Endothelial cell of umbilical vein (primary cell): ENCODE measurements around the gene THSD7B. TPM values are rescaled to one million over a fixed set of nuclear protein-coding genes. Genes with fewer than 3 reads are reported as not detected.

Experiments
- BruUV-seq: library from RNA; stranded (reverse); fragments of 400-500 nt; replicated peaks from 2 replicates; lab custom pipeline; 2021; lab: Mats Ljungman, UMichigan
- CTCF ChIA-PET: fragments of 300-600, 350-600 bp; sonication (Branson Sonifier 250); formaldehyde crosslinking; loops from one replicate; lab custom pipeline; 2021; ENCODE audit warnings: antibody characterized with exemption, inconsistent platforms; lab: Charles Lee
- POLR2A ChIA-PET: fragments of 300-600, 350-600 bp; sonication (Branson Sonifier 250); formaldehyde crosslinking; loops from one replicate; lab custom pipeline; 2021; ENCODE audit warnings: antibody characterized with exemption, inconsistent platforms; lab: Charles Lee
- DNase-seq: peaks from one replicate; pipeline ENCODE4 v3.0.0-alpha.2; 2011; ENCODE audit warnings: low read depth, low spot score
- FAIRE-seq: peaks from 2 replicates; lab custom pipeline; 2011; peaks lifted over from hg19 to GRCh38; lab: Jason Lieb, UNC
- H2AFZ ChIP-seq: 2 replicates; pipeline ENCODE4 v1.6.0; 2012; ENCODE audit warnings: low read depth, low read length, control low read depth, inconsistent platforms
- H3K27ac ChIP-seq: 2 replicates; pipeline ENCODE4 v1.5.1; 2011; ENCODE audit warnings: low read depth, mild to moderate bottlenecking, control low read depth, low read length, moderate library complexity; ENCODE audit not compliant: insufficient read depth
- H3K27me3 ChIP-seq, 2 experiments: 2 replicates each; pipeline versions ENCODE4 v1.6.0 to v1.6.1; 2011; ENCODE audit warnings: low read length in 2 of 2, mixed read lengths in 1 of 2; ENCODE audit not compliant: control insufficient read depth in 2 of 2, insufficient read depth in 2 of 2
- H3K36me3 ChIP-seq, 2 experiments: 2 replicates in 1 of 2; 3 replicates in 1 of 2; pipeline ENCODE4 v1.5.1; 2011; ENCODE audit warnings: low read length in 2 of 2, mild to moderate bottlenecking in 1 of 2, moderate library complexity in 1 of 2; ENCODE audit not compliant: control insufficient read depth in 2 of 2, insufficient read depth in 2 of 2; ENCODE audit errors: extremely low read depth in 1 of 2
- H3K4me1 ChIP-seq: 3 replicates; pipeline ENCODE4 v1.5.1; 2011; ENCODE audit warnings: mild to moderate bottlenecking, low read length; ENCODE audit not compliant: control insufficient read depth, insufficient read depth; ENCODE audit errors: extremely low read depth
- H3K4me2 ChIP-seq: 2 replicates; pipeline ENCODE4 v1.6.1; 2011; ENCODE audit warnings: low read length, control low read depth, mixed read lengths; ENCODE audit not compliant: insufficient read depth
- H3K4me3 ChIP-seq, 3 experiments: fragments of 200-600 bp in 1 of 3; sonication (generic), shearing (Covaris generic) in 1 of 3; replicated peaks in 1 of 3; 2 replicates each; pipeline ENCODE4 v1.5.1; 2011 to 2016; ENCODE audit warnings: control low read depth in 3 of 3, low read length in 3 of 3, mild to moderate bottlenecking in 2 of 3, inconsistent platforms in 1 of 3, low read depth in 1 of 3, moderate library complexity in 1 of 3; ENCODE audit not compliant: insufficient read depth in 1 of 3
- H3K79me2 ChIP-seq: 2 replicates; pipeline ENCODE4 v1.6.0; 2012; ENCODE audit warnings: low read length, inconsistent platforms; ENCODE audit not compliant: control insufficient read depth, insufficient read depth
- H3K9ac ChIP-seq: replicated peaks from 2 replicates; pipeline ENCODE3; 2011; ENCODE audit warnings: low read length, control low read depth; ENCODE audit not compliant: insufficient read depth; ENCODE audit errors: extremely low read depth
- H3K9me1 ChIP-seq: replicated peaks from 3 replicates; pipeline ENCODE4 v1.6.0; 2011; ENCODE audit warnings: mild to moderate bottlenecking, low read length; ENCODE audit not compliant: control insufficient read depth, insufficient read depth; ENCODE audit errors: extremely low read depth
- H3K9me3 ChIP-seq: replicated peaks from 2 replicates; pipeline ENCODE4 v1.5.1; 2012; ENCODE audit warnings: low read length, inconsistent platforms; ENCODE audit not compliant: control insufficient read depth, insufficient read depth
- H4K20me1 ChIP-seq: replicated peaks from 2 replicates; pipeline ENCODE3; 2011; ENCODE audit warnings: mild to moderate bottlenecking, low read length; ENCODE audit not compliant: control insufficient read depth, insufficient read depth; ENCODE audit errors: extremely low read depth
- EZH2 ChIP-seq: IDR thresholded peaks from 2 replicates; pipeline ENCODE4 v1.6.1; 2012; ENCODE audit warnings: borderline replicate concordance, low read depth, mild to moderate bottlenecking, moderate library complexity, low read length, inconsistent platforms; ENCODE audit not compliant: severe bottlenecking
- FOS ChIP-seq: IDR thresholded peaks from 2 replicates; pipeline ENCODE4 v1.6.1; 2011; ENCODE audit warnings: mild to moderate bottlenecking, low read length, moderate library complexity, borderline replicate concordance; ENCODE audit not compliant: insufficient read depth
- GATA2 ChIP-seq: IDR thresholded peaks from 2 replicates; pipeline ENCODE4 v1.7.0; 2011; ENCODE audit warnings: low read depth, mild to moderate bottlenecking, moderate library complexity, mixed read lengths, low read length; ENCODE audit not compliant: insufficient read length, insufficient read depth
- JUN ChIP-seq: IDR thresholded peaks from 2 replicates; pipeline ENCODE4 v1.6.1; 2011; ENCODE audit warnings: borderline replicate concordance, low read depth; ENCODE audit not compliant: insufficient read length, insufficient read depth
- MYC ChIP-seq: IDR thresholded peaks from one replicate; pipeline ENCODE4 v1.6.1; 2011; ENCODE audit warnings: mild to moderate bottlenecking, low read depth, low read length
- POLR2AphosphoS5 ChIP-seq: IDR thresholded peaks from 2 replicates; pipeline ENCODE4 v1.6.1; 2012; ENCODE audit warnings: low read depth, mild to moderate bottlenecking, control low read depth, low read length, moderate library complexity; ENCODE audit not compliant: insufficient read depth
- dilution Hi-C: fragments of 300-500 bp; cut with MboI; formaldehyde crosslinking; loops from one replicate; pipeline ENCODE4 v1.15.0; 2019; ENCODE audit warnings: low sequenced_read_pairs; ENCODE audit not compliant: extremely low pct_ligation_motif_present
- intact Hi-C: fragments of 100-400 bp; cut with micrococcal nuclease; formaldehyde crosslinking; loops from one replicate; pipeline ENCODE4 v1.10.0; 2022
- polyA plus RNA-seq, 4 experiments: library from polyadenylated mRNA; depleted of rRNA in 3 of 4; stranded (reverse) in 3 of 4; unstranded in 1 of 4; fragments of >200 nt; gene quantifications; 2 replicates each; pipeline versions ENCODE4 v1.2.1 to v1.2.3, GENCODE V29; 2011 to 2012; ENCODE audit warnings: missing spikeins in 1 of 4
- total RNA-seq: library from RNA; stranded (reverse); gene quantifications from 2 replicates; pipeline ENCODE4 v1.2.3, GENCODE V29; 2021
- TF ChIP-seq, protein P1 (sequence below), 2 donors: IDR thresholded peaks; 1 replicate in 1 of 2; 2 replicates in 1 of 2; pipeline ENCODE4 v1.5.1; 2011; ENCODE audit warnings: low read length in 2 of 2, mild to moderate bottlenecking in 2 of 2, moderate library complexity in 2 of 2, control low read depth in 1 of 2, inconsistent platforms in 1 of 2, low read depth in 1 of 2; ENCODE audit not compliant: insufficient read depth in 1 of 2; ENCODE audit errors: extremely low read depth in 1 of 2

The THSD7B gene
- total and polyA plus RNA-seq, 2 donors (not counting 3 experiments of a cell fraction or from before 2014, with no cell fraction given), result 0.04 TPM; not detected in 1

DNA sequence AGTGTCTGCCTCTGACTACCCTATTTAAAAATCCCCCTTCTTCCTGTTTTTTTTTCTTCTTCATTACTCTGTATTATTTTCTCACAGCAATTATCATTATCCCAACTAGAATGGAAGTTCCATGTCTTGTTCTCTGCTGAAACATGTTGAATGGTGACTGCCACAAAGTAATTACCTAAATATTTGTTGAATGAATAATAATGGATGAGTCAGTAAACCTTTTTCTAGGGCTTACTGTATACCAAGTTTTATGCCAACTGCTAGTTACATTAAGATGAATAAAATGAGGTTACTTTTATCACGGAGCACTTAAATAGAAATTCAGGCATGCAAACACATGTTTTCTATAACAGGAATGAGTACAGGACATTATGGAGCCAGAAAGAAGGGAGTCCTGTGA is 490.6 kb downstream of the THSD7B start:
- no peaks in the 10 kb centered on the region for H3K36me3 ChIP-seq
- H3K79me2 ChIP-seq, result no peaks in the 10 kb centered on the region
- ChIA-PET CTCF (no interaction called here), POLR2A (no interaction called here)
- H3K9me1 ChIP-seq, result no peaks in the 10 kb centered on the region
- FAIRE-seq, result no peak
- intact Hi-C loops (no loop called here), dilution Hi-C loops (no loop called here)
- no peaks in the 10 kb centered on the region for H3K4me1 ChIP-seq
- TF ChIP-seq JUN, result no peak
- no peak for TF ChIP-seq EZH2
- TF ChIP-seq, protein P1, sequence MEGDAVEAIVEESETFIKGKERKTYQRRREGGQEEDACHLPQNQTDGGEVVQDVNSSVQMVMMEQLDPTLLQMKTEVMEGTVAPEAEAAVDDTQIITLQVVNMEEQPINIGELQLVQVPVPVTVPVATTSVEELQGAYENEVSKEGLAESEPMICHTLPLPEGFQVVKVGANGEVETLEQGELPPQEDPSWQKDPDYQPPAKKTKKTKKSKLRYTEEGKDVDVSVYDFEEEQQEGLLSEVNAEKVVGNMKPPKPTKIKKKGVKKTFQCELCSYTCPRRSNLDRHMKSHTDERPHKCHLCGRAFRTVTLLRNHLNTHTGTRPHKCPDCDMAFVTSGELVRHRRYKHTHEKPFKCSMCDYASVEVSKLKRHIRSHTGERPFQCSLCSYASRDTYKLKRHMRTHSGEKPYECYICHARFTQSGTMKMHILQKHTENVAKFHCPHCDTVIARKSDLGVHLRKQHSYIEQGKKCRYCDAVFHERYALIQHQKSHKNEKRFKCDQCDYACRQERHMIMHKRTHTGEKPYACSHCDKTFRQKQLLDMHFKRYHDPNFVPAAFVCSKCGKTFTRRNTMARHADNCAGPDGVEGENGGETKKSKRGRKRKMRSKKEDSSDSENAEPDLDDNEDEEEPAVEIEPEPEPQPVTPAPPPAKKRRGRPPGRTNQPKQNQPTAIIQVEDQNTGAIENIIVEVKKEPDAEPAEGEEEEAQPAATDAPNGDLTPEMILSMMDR (IDR thresholded peaks at IDR 0.05; ENCODE audit: extremely low read depth in 1 of 2, insufficient read depth in 1 of 2, low read depth in 1 of 2, low read length in 2 of 2), result no peak
- no peak for TF ChIP-seq MYC
- TF ChIP-seq FOS, result no peak
- TF ChIP-seq POLR2AphosphoS5, result no peak
- no peak for TF ChIP-seq GATA2
- H4K20me1 ChIP-seq, result no peaks in the 10 kb centered on the region
- no peak overlapping the region for H3K4me3 ChIP-seq
- no peak for DNase-seq
- H3K9me3 ChIP-seq, result peaks cover 3% of the 10 kb centered on the region
- H3K27ac ChIP-seq, result no peak overlapping the region
- H3K27me3 ChIP-seq, result no peaks in the 10 kb centered on the region
- BruUV-seq, result no TSS peak
- H3K4me2 ChIP-seq, result no peak overlapping the region
- H2AFZ ChIP-seq, result no peak overlapping the region
- no peak overlapping the region for H3K9ac ChIP-seq
